HepG2 (cell line): ENCODE data around the gene RTEL1. TPM values are rescaled to one million over a fixed set of nuclear protein-coding genes. Genes with fewer than 3 reads are reported as not detected.

Source experiments
- ATAC-seq: fragments of 200-7000 bp; cut with Tn5 transposase; 3 replicates; pipeline ENCODE4 v1.9.1; 2020; ENCODE audit warnings: mild to moderate bottlenecking, moderate library complexity
- BruUV-seq: library from RNA; stranded (reverse); fragments of 400-500 nt; replicated peaks from 2 replicates; lab custom pipeline; 2021; lab: Mats Ljungman, UMichigan
- CTCF ChIA-PET: fragments of 300-600 bp; formaldehyde crosslinking; extraction: SDS; loops from one replicate; lab custom pipeline; 2021; ENCODE audit warnings: low total read pairs, inconsistent platforms, low intra/inter-chr PET ratio; lab: Yijun Ruan, JAX
- POLR2A ChIA-PET: fragments of 350-600 bp; sonication (Branson Sonifier 250); formaldehyde crosslinking; loops from one replicate; lab custom pipeline; 2020; ENCODE audit warnings: antibody characterized with exemption, inconsistent platforms; lab: Yijun Ruan, JAX
- DNase-seq: peaks from one replicate; pipeline ENCODE4 v3.0.0-alpha.2; 2015; ENCODE audit warnings: low spot score
- FAIRE-seq: peaks from 3 replicates; lab custom pipeline; 2011; peaks lifted over from hg19 to GRCh38; lab: Jason Lieb, UNC
- H2AFZ ChIP-seq: one replicate; pipeline ENCODE4 v1.6.1; 2011; ENCODE audit warnings: low read length, inconsistent platforms
- H3K27ac ChIP-seq: fragments of 300-600 bp; 3 replicates; pipeline ENCODE4 v1.8.0; 2011; ENCODE audit warnings: mixed run types, mild to moderate bottlenecking, mixed read lengths, low read length, inconsistent platforms; ENCODE audit not compliant: insufficient read depth; ENCODE audit errors: extremely low read length
- H3K27me3 ChIP-seq, 2 experiments: fragments of 200-600 bp in 1 of 2; 2 replicates in 1 of 2; 3 replicates in 1 of 2; pipeline versions ENCODE4 v1.6.0 to v1.8.0; 2011; ENCODE audit warnings: low read length in 2 of 2, mild to moderate bottlenecking in 2 of 2, moderate library complexity in 2 of 2, inconsistent platforms in 1 of 2; ENCODE audit not compliant: insufficient read depth in 2 of 2, control insufficient read depth in 1 of 2
- H3K36me3 ChIP-seq, 2 experiments: fragments of 200-600 bp in 1 of 2; replicated peaks in 1 of 2; 2 replicates in 1 of 2; 3 replicates in 1 of 2; pipeline versions ENCODE4 v1.5.1 to v1.8.0; 2011; ENCODE audit warnings: low read length in 2 of 2, inconsistent platforms in 1 of 2; ENCODE audit not compliant: insufficient read depth in 2 of 2, control insufficient read depth in 1 of 2
- H3K4me1 ChIP-seq: 2 replicates; pipeline ENCODE4 v1.5.1; 2012; ENCODE audit warnings: low read length, inconsistent platforms; ENCODE audit not compliant: insufficient read depth
- H3K4me2 ChIP-seq: 2 replicates; pipeline ENCODE4 v1.6.0; 2011; ENCODE audit warnings: low read depth, low read length, inconsistent platforms
- H3K4me3 ChIP-seq, 3 experiments: fragments of 200-600 bp in 1 of 3; sonication (generic), shearing (Covaris generic) in 1 of 3; replicated peaks in 1 of 3; 2 replicates each; pipeline ENCODE4 v1.5.1; 2011 to 2016; ENCODE audit warnings: low read length in 3 of 3, inconsistent platforms in 2 of 3, low read depth in 2 of 3, mild to moderate bottlenecking in 2 of 3, control low read depth in 1 of 3, mixed read lengths in 1 of 3; ENCODE audit not compliant: insufficient read depth in 1 of 3
- H3K79me2 ChIP-seq: one replicate; pipeline ENCODE4 v1.6.1; 2011; ENCODE audit warnings: low read length, inconsistent platforms; ENCODE audit not compliant: insufficient read depth
- H3K9ac ChIP-seq: 2 replicates; pipeline ENCODE4 v1.6.0; 2011; ENCODE audit warnings: mild to moderate bottlenecking, low read depth, low read length, inconsistent platforms; ENCODE audit not compliant: insufficient read depth
- H3K9me3 ChIP-seq: 2 replicates; pipeline ENCODE4 v1.5.1; 2012; ENCODE audit warnings: mild to moderate bottlenecking, low read length
- H4K20me1 ChIP-seq: 2 replicates; pipeline ENCODE4 v1.6.0; 2011; ENCODE audit warnings: inconsistent platforms, mild to moderate bottlenecking, low read length, moderate library complexity; ENCODE audit not compliant: insufficient read depth
- BRD4 ChIP-seq: sonication (generic); formaldehyde crosslinking; IDR thresholded peaks from 2 replicates; pipeline ENCODE4 v1.4.0; 2020; ENCODE audit warnings: missing genetic modification reagents
- DNMT1 ChIP-seq: sonication (generic); formaldehyde crosslinking; IDR thresholded peaks from 2 replicates; pipeline ENCODE4 v1.5.1; 2020; ENCODE audit warnings: mild to moderate bottlenecking, missing genetic modification reagents
- HIVEP1 ChIP-seq: sonication (generic); formaldehyde crosslinking; IDR thresholded peaks from 2 replicates; pipeline ENCODE4 v1.4.0; 2020; ENCODE audit warnings: mild to moderate bottlenecking, missing genetic modification reagents
- KDM5B ChIP-seq: sonication (generic); formaldehyde crosslinking; IDR thresholded peaks from 2 replicates; pipeline ENCODE4 v1.4.0; 2020; ENCODE audit warnings: missing genetic modification reagents, mild to moderate bottlenecking, borderline replicate concordance
- NR2F1 ChIP-seq, 2 experiments: fragments of 450-650 bp in 1 of 2; formaldehyde crosslinking in 1 of 2; IDR thresholded peaks; 2 replicates each; pipeline versions ENCODE4 v1.5.0 to v1.6.1; 2016 to 2020; ENCODE audit warnings: mild to moderate bottlenecking in 1 of 2, missing compliant biosample characterization in 1 of 2, missing genetic modification reagents in 1 of 2, moderate library complexity in 1 of 2
- NR2F2 ChIP-seq: IDR thresholded peaks from 2 replicates; pipeline ENCODE4 v1.6.1; 2012; ENCODE audit warnings: low read depth, inconsistent platforms, borderline replicate concordance
- POLR2A ChIP-seq, 2 experiments: IDR thresholded peaks; 2 replicates each; pipeline ENCODE4 v1.6.1; 2011; ENCODE audit warnings: low read depth in 2 of 2, low read length in 2 of 2, mild to moderate bottlenecking in 1 of 2, moderate library complexity in 1 of 2; ENCODE audit not compliant: insufficient read depth in 1 of 2
- WIZ ChIP-seq: sonication (generic); formaldehyde crosslinking; IDR thresholded peaks from 2 replicates; pipeline ENCODE4 v1.5.1; 2020; ENCODE audit warnings: mild to moderate bottlenecking, missing genetic modification reagents
- ZNF451 ChIP-seq: sonication (generic); formaldehyde crosslinking; IDR thresholded peaks from 2 replicates; pipeline ENCODE4 v1.5.0; 2020; ENCODE audit warnings: mild to moderate bottlenecking, missing genetic modification reagents
- ZNF670 ChIP-seq: sonication (generic); formaldehyde crosslinking; IDR thresholded peaks from 2 replicates; pipeline ENCODE4 v1.8.0; 2022; ENCODE audit warnings: mild to moderate bottlenecking, missing genetic modification reagents, borderline replicate concordance
- WGBS: methylation state at CpG from one replicate; pipeline ENCODE4 v1.1.6; 2017; ENCODE audit warnings: low lambda C conversion rate; 5-methylcytosine and 5-hydroxymethylcytosine counted together
- in situ Hi-C: cut with HindIII; loops from 2 replicates; pipeline ENCODE4 v1.10.0; 2017; ENCODE audit warnings: low pct_unique_long_range_greater_than_20kb; ENCODE audit not compliant: extremely low pct_ligation_motif_present
- intact Hi-C: fragments of 100-400 bp; cut with micrococcal nuclease; formaldehyde crosslinking; loops from one replicate; pipeline ENCODE4 v1.10.0; 2022; ENCODE audit not compliant: unreplicated experiment
- polyA plus RNA-seq, 8 experiments: library from polyadenylated mRNA; depleted of rRNA in 3 of 8; stranded (reverse) in 7 of 8; unstranded in 1 of 8; fragments of >200 nt; fragmentation: Illumina TruSeq in 4 of 8; extraction: Trizol in 4 of 8; gene quantifications; 2 replicates each; pipeline versions ENCODE4 v1.2.1 to v1.2.3, GENCODE V29; 2011 to 2016; ENCODE audit warnings: low read depth in 4 of 8, missing spikeins in 1 of 8, mixed read lengths in 1 of 8; ENCODE audit not compliant: insufficient read depth in 1 of 8
- total RNA-seq, 5 experiments: library from RNA; depleted of rRNA; stranded (reverse); fragments of >200 nt; fragmentation: Illumina TruSeq; extraction: Trizol; gene quantifications; 2 replicates each; pipeline ENCODE4 v1.2.3, GENCODE V29; 2016; ENCODE audit warnings: low read depth in 1 of 5
- TF ChIP-seq, protein P1 (sequence below): sonication (generic); formaldehyde crosslinking; IDR thresholded peaks from 2 replicates; pipeline ENCODE4 v1.4.0; 2020; ENCODE audit warnings: missing genetic modification reagents, mild to moderate bottlenecking, borderline replicate concordance
- TF ChIP-seq, protein P2 (sequence below): sonication (generic); formaldehyde crosslinking; IDR thresholded peaks from 2 replicates; pipeline ENCODE4 v1.5.1; 2020; ENCODE audit warnings: mild to moderate bottlenecking, missing genetic modification reagents, moderate library complexity
- TF ChIP-seq, protein P3 (sequence below): sonication (generic); formaldehyde crosslinking; IDR thresholded peaks from 2 replicates; pipeline ENCODE4 v1.5.0; 2020; ENCODE audit warnings: mild to moderate bottlenecking, missing genetic modification reagents

Gene RTEL1
- total and polyA plus RNA-seq, 2 of the 13 experiments (the other 11 are each of a cell fraction or from before 2014, with no cell fraction given) = 21.8 to 36.4 TPM

DNA sequence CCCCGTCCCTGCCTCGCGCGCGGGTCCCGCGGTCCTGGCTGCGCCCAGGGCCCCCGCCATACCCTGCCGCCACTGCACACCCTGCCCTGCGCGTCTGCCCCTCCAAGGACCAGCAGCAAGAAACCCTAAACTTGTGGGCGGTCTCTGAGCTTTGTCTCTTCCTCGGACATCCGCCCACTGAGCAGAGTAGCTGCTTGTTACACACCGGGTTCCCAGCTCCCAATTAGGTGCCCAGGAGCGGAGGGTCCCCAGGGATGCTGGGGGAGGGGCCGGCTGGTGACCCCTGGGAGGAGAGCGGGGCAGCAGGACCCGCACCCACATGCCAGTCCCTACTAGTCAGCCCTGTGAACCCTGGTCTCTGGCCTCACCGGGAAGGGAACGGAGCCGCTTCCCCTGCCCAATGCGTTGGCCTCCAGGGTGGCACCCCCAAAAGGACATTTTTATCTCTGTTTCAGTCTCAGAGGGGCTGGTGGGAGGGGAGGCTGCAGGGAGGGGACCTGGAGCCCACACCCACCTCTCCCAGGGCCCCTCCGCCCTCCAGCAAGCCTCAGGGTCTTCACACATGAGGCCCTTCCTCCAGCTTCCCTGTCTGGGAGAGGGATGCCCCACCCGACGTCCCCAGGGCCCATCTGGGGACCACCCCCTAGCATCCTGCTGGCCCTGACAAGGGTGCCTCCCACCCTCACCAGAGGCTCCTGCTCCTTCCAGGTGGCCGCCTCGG lies 15.4 kb upstream of the RTEL1 start:
- Histone ChIP-seq H3K4me2 (peak overlapping the region; percentile 96), H3K27me3 (no peaks in the 10 kb centered on the region), H3K4me3 (peak overlapping the region; percentile 49 to 81 (median 63)), H3K79me2 (no peaks in the 10 kb centered on the region), H4K20me1 (no peaks in the 10 kb centered on the region), H2AFZ (no peak overlapping the region), H3K36me3 (no peaks in the 10 kb centered on the region; a peak in 1 of 5 replicates), H3K9ac (peak overlapping the region; percentile 68), H3K4me1 (peaks cover 15% of the 10 kb centered on the region), H3K9me3 (no peaks in the 10 kb centered on the region), H3K27ac (peak overlapping the region; percentile 56)
- no peak for DNase-seq
- ChIA-PET CTCF (no interaction called here), POLR2A (interaction anchor here (0.5 to 3.3 kb wide), 17 partner anchors 9 to 426 kb away, joined by 3 to 58 read pairs (median 6); partner anchors contain the start of genes GMEB2, RTEL1, SLC2A4RG and STMN3)
- BruUV-seq = no TSS peak
- no peak for FAIRE-seq
- in situ Hi-C loops = no loop called here
- intact Hi-C loops = no loop called here
- peak; percentile 1; the same call in 2 of the 3 replicates for ATAC-seq
- WGBS = 51% methylated on average over 28 of the region's 29 CpGs
- TF ChIP-seq WIZ (CRISPR knock-in tag) = 0 out of 2 replicates have a peak, but pooled peaks have one; percentile 16
- TF ChIP-seq NR2F1 (CRISPR knock-in tag; IDR thresholded peaks at IDR 0.05) = no peak
- TF ChIP-seq BRD4 (CRISPR knock-in tag) = no peak
- 0 out of 4 replicates have a peak, but pooled peaks of 1 of the 2 experiments have one; percentile 6 for TF ChIP-seq POLR2A (IDR thresholded peaks at IDR 0.05; ENCODE audit: insufficient read depth in 1 of 2, low read depth in 2 of 2, low read length in 2 of 2)
- TF ChIP-seq, protein P1, sequence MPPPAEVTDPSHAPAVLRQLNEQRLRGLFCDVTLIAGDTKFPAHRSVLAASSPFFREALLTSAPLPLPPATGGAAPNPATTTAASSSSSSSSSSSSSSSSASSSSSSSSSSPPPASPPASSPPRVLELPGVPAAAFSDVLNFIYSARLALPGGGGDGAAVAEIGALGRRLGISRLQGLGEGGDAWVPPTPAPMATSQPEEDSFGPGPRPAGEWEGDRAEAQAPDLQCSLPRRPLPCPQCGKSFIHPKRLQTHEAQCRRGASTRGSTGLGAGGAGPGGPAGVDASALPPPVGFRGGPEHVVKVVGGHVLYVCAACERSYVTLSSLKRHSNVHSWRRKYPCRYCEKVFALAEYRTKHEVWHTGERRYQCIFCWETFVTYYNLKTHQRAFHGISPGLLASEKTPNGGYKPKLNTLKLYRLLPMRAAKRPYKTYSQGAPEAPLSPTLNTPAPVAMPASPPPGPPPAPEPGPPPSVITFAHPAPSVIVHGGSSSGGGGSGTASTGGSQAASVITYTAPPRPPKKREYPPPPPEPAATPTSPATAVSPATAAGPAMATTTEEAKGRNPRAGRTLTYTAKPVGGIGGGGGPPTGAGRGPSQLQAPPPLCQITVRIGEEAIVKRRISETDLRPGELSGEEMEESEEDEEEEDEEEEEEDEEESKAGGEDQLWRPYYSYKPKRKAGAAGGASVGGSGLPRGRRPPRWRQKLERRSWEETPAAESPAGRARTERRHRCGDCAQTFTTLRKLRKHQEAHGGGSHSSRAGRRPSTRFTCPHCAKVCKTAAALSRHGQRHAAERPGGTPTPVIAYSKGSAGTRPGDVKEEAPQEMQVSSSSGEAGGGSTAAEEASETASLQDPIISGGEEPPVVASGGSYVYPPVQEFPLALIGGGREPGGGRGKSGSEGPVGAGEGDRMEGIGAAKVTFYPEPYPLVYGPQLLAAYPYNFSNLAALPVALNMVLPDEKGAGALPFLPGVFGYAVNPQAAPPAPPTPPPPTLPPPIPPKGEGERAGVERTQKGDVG (CRISPR knock-in tag) = peak; percentile 73
- 0 out of 2 replicates have a peak, but pooled peaks have one; percentile 3 for TF ChIP-seq NR2F2
- TF ChIP-seq, protein P2, sequence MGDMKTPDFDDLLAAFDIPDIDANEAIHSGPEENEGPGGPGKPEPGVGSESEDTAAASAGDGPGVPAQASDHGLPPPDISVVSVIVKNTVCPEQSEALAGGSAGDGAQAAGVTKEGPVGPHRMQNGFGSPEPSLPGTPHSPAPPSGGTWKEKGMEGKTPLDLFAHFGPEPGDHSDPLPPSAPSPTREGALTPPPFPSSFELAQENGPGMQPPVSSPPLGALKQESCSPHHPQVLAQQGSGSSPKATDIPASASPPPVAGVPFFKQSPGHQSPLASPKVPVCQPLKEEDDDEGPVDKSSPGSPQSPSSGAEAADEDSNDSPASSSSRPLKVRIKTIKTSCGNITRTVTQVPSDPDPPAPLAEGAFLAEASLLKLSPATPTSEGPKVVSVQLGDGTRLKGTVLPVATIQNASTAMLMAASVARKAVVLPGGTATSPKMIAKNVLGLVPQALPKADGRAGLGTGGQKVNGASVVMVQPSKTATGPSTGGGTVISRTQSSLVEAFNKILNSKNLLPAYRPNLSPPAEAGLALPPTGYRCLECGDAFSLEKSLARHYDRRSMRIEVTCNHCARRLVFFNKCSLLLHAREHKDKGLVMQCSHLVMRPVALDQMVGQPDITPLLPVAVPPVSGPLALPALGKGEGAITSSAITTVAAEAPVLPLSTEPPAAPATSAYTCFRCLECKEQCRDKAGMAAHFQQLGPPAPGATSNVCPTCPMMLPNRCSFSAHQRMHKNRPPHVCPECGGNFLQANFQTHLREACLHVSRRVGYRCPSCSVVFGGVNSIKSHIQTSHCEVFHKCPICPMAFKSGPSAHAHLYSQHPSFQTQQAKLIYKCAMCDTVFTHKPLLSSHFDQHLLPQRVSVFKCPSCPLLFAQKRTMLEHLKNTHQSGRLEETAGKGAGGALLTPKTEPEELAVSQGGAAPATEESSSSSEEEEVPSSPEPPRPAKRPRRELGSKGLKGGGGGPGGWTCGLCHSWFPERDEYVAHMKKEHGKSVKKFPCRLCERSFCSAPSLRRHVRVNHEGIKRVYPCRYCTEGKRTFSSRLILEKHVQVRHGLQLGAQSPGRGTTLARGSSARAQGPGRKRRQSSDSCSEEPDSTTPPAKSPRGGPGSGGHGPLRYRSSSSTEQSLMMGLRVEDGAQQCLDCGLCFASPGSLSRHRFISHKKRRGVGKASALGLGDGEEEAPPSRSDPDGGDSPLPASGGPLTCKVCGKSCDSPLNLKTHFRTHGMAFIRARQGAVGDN (CRISPR knock-in tag) = peak; percentile 8; the same call in 1 of the 2 replicates
- TF ChIP-seq, protein P3, sequence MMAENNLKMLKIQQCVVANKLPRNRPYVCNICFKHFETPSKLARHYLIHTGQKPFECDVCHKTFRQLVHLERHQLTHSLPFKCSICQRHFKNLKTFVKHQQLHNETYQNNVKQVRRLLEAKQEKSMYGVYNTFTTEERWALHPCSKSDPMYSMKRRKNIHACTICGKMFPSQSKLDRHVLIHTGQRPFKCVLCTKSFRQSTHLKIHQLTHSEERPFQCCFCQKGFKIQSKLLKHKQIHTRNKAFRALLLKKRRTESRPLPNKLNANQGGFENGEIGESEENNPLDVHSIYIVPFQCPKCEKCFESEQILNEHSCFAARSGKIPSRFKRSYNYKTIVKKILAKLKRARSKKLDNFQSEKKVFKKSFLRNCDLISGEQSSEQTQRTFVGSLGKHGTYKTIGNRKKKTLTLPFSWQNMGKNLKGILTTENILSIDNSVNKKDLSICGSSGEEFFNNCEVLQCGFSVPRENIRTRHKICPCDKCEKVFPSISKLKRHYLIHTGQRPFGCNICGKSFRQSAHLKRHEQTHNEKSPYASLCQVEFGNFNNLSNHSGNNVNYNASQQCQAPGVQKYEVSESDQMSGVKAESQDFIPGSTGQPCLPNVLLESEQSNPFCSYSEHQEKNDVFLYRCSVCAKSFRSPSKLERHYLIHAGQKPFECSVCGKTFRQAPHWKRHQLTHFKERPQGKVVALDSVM (CRISPR knock-in tag) = no peak
- no peak for TF ChIP-seq ZNF670 (CRISPR knock-in tag)
- TF ChIP-seq DNMT1 (CRISPR knock-in tag) = 0 out of 2 replicates have a peak, but pooled peaks have one; percentile 34
- TF ChIP-seq KDM5B = 0 out of 2 replicates have a peak, but pooled peaks have one; percentile 18
- TF ChIP-seq ZNF451 (CRISPR knock-in tag) = peak; percentile 8; the same call in 1 of the 2 replicates
- TF ChIP-seq HIVEP1 = peak; percentile 41; the same call in 1 of the 2 replicates
